HepG2 (cell line): Measurements from ENCODE around the gene NSUN2. TPM values are rescaled to one million over a fixed set of nuclear protein-coding genes. Genes with fewer than 3 reads are reported as not detected.

Experiments used
- ARID4A ChIP-seq: sonication (generic); formaldehyde crosslinking; IDR thresholded peaks from 2 replicates; pipeline ENCODE4 v1.5.0; 2020; ENCODE audit warnings: mild to moderate bottlenecking, missing genetic modification reagents, borderline replicate concordance
- ATM ChIP-seq: fragments of 450-650 bp; IDR thresholded peaks from 2 replicates; pipeline ENCODE4 v1.7.1; 2017; ENCODE audit warnings: mild to moderate bottlenecking, borderline replicate concordance
- CEBPB ChIP-seq: IDR thresholded peaks from 2 replicates; pipeline ENCODE4 v1.6.1; 2011; ENCODE audit warnings: low read depth, low read length, improper control_type of control experiment, borderline replicate concordance
- CSRNP1 ChIP-seq: sonication (generic); formaldehyde crosslinking; IDR thresholded peaks from 2 replicates; pipeline ENCODE4 v1.8.1; 2023; ENCODE audit warnings: mild to moderate bottlenecking, missing genetic modification reagents
- FOXO1 ChIP-seq: sonication (generic); formaldehyde crosslinking; IDR thresholded peaks from 2 replicates; pipeline ENCODE4 v1.4.0; 2020; ENCODE audit warnings: missing genetic modification reagents
- FOXP1 ChIP-seq, 2 experiments: fragments of 450-650 bp in 1 of 2; IDR thresholded peaks; 2 replicates each; pipeline ENCODE4 v1.6.1; 2017 to 2018; ENCODE audit warnings: antibody characterized with exemption in 1 of 2
- KDM5B ChIP-seq: sonication (generic); formaldehyde crosslinking; IDR thresholded peaks from 2 replicates; pipeline ENCODE4 v1.4.0; 2020; ENCODE audit warnings: missing genetic modification reagents, mild to moderate bottlenecking, borderline replicate concordance
- MAFF ChIP-seq: IDR thresholded peaks from 2 replicates; pipeline ENCODE4 v1.6.1; 2011; ENCODE audit warnings: low read depth, low read length, improper control_type of control experiment
- MATR3 ChIP-seq: sonication (generic); formaldehyde crosslinking; IDR thresholded peaks from 2 replicates; pipeline ENCODE4 v1.4.0; 2020; ENCODE audit warnings: missing genetic modification reagents
- MIXL1 ChIP-seq: IDR thresholded peaks from 2 replicates; pipeline ENCODE4 v1.6.1; 2016
- NR1H2 ChIP-seq: sonication (generic); formaldehyde crosslinking; IDR thresholded peaks from 2 replicates; pipeline ENCODE4 v1.8.1; 2022; ENCODE audit warnings: low read depth, missing genetic modification reagents, borderline replicate concordance
- TFDP1 ChIP-seq: IDR thresholded peaks from 2 replicates; pipeline ENCODE4 v1.6.1; 2016; ENCODE audit warnings: missing compliant biosample characterization, missing genetic modification reagents, borderline replicate concordance
- ZNF20 ChIP-seq: sonication (generic); formaldehyde crosslinking; IDR thresholded peaks from 2 replicates; pipeline ENCODE4 v1.4.0; 2020; ENCODE audit warnings: mild to moderate bottlenecking, moderate library complexity, missing genetic modification reagents
- ZNF678 ChIP-seq: sonication (generic); formaldehyde crosslinking; IDR thresholded peaks from 2 replicates; pipeline ENCODE4 v1.4.0; 2020; ENCODE audit warnings: mild to moderate bottlenecking, missing genetic modification reagents
- polyA plus RNA-seq, 8 experiments: library from polyadenylated mRNA; depleted of rRNA in 3 of 8; stranded (reverse) in 7 of 8; unstranded in 1 of 8; fragments of >200 nt; fragmentation: Illumina TruSeq in 4 of 8; extraction: Trizol in 4 of 8; gene quantifications; 2 replicates each; pipeline versions ENCODE4 v1.2.1 to v1.2.3, GENCODE V29; 2011 to 2016; ENCODE audit warnings: low read depth in 4 of 8, missing spikeins in 1 of 8, mixed read lengths in 1 of 8; ENCODE audit not compliant: insufficient read depth in 1 of 8
- total RNA-seq, 5 experiments: library from RNA; depleted of rRNA; stranded (reverse); fragments of >200 nt; fragmentation: Illumina TruSeq; extraction: Trizol; gene quantifications; 2 replicates each; pipeline ENCODE4 v1.2.3, GENCODE V29; 2016; ENCODE audit warnings: low read depth in 1 of 5
- TF ChIP-seq, protein P1 (sequence below): sonication (generic); formaldehyde crosslinking; IDR thresholded peaks from 2 replicates; pipeline ENCODE4 v1.4.0; 2020; ENCODE audit warnings: mild to moderate bottlenecking, missing genetic modification reagents
- TF ChIP-seq, protein P2 (sequence below): sonication (generic); formaldehyde crosslinking; IDR thresholded peaks from 2 replicates; pipeline ENCODE4 v1.4.0; 2020; ENCODE audit warnings: missing genetic modification reagents
- TF ChIP-seq, protein P3 (sequence below): IDR thresholded peaks from 2 replicates; pipeline ENCODE4 v1.6.1; 2016; ENCODE audit warnings: mild to moderate bottlenecking, missing biosample characterization, missing genetic modification reagents

The NSUN2 gene
- total and polyA plus RNA-seq, 2 of the 13 experiments (the other 11 are each of a cell fraction or from before 2014, with no cell fraction given): 51.7 to 69.1 TPM

- TF ChIP-seq, protein P1, sequence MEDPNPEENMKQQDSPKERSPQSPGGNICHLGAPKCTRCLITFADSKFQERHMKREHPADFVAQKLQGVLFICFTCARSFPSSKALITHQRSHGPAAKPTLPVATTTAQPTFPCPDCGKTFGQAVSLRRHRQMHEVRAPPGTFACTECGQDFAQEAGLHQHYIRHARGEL (CRISPR knock-in tag): 0 out of 2 replicates have a peak, but pooled peaks have one; percentile 20
- TF ChIP-seq ZNF20 (CRISPR knock-in tag) (no peak), ARID4A (CRISPR knock-in tag) (peak; percentile 38), ATM (no peak), KDM5B (CRISPR knock-in tag) (0 out of 2 replicates have a peak, but pooled peaks have one; percentile 48), NR1H2 (CRISPR knock-in tag) (0 out of 2 replicates have a peak, but pooled peaks have one; percentile 37), CEBPB (no peak), TFDP1 (CRISPR knock-in tag) (peak; percentile 44; the same call in 1 of the 2 replicates), MIXL1 (CRISPR knock-in tag) (no peak), ZNF678 (no peak), MATR3 (no peak), CSRNP1 (no peak), MAFF (no peak), FOXO1 (CRISPR knock-in tag) (0 out of 2 replicates have a peak, but pooled peaks have one; percentile 10), FOXP1 (IDR thresholded peaks at IDR 0.05) (no peak), FOXP1 (CRISPR knock-in tag; IDR thresholded peaks at IDR 0.05) (no peak)
- TF ChIP-seq, protein P2, sequence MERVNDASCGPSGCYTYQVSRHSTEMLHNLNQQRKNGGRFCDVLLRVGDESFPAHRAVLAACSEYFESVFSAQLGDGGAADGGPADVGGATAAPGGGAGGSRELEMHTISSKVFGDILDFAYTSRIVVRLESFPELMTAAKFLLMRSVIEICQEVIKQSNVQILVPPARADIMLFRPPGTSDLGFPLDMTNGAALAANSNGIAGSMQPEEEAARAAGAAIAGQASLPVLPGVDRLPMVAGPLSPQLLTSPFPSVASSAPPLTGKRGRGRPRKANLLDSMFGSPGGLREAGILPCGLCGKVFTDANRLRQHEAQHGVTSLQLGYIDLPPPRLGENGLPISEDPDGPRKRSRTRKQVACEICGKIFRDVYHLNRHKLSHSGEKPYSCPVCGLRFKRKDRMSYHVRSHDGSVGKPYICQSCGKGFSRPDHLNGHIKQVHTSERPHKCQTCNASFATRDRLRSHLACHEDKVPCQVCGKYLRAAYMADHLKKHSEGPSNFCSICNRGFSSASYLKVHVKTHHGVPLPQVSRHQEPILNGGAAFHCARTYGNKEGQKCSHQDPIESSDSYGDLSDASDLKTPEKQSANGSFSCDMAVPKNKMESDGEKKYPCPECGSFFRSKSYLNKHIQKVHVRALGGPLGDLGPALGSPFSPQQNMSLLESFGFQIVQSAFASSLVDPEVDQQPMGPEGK: peak; percentile 21; the same call in 1 of the 2 replicates
- TF ChIP-seq, protein P3, sequence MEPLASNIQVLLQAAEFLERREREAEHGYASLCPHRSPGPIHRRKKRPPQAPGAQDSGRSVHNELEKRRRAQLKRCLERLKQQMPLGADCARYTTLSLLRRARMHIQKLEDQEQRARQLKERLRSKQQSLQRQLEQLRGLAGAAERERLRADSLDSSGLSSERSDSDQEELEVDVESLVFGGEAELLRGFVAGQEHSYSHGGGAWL (CRISPR knock-in tag): peak; percentile 57; the same call in 1 of the 2 replicates
Observed at GRCh38 chr5:6633469-6634245, 813 bp upstream of the NSUN2 start (continued).
